ENCODE measurements around the gene MGAT5B. TPM values are rescaled to one million over a fixed set of nuclear protein-coding genes. Genes with fewer than 3 reads are reported as not detected.

The MGAT5B gene
- total RNA-seq, 5 donors from 2014 or later (not counting 1 experiment from before 2014, with no cell fraction given), result 0.15 to 2.4 (median 0.79) TPM

DNA sequence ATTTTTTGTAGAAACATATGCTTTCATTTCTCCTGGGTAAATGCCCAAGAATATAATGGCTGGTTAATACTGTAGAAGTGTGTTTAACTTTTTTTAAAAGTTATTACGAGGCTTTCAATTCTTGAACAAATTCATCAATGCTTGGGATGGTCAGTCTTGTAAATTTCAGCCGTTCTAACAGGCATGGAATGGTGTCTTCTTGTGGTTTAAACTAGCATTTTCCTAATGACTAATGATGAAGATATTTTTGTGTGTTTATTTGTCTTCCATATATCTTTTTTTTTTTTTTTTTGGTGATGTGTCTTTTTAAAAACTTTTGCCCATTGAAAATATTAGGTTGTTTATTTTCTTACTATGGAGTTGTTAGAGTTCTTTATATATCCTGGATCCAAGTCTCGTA is 67.1 kb downstream of the MGAT5B start:
- no peaks in the 10 kb centered on the region for H3K9me3 Mint-ChIP-seq
- H3K9me3 ChIP-seq, result no peaks in the 10 kb centered on the region
- no peaks in the 10 kb centered on the region for H3K4me1 ChIP-seq (ENCODE audit: control insufficient read depth in 1 of 2, extremely low read depth in 1 of 2, insufficient read depth in 2 of 2, low read length in 2 of 2)
- peaks cover 0 to 9% of the 10 kb centered on the region in 2 experiments for H3K27me3 ChIP-seq (replicated peaks in 1 of 2; ENCODE audit: control insufficient read depth in 2 of 2, extremely low read depth in 1 of 2, insufficient read depth in 2 of 2, low read length in 1 of 2)
- H3K36me3 ChIP-seq (ENCODE audit: control insufficient read depth in 2 of 2, extremely low read depth in 1 of 2, insufficient read depth in 1 of 2, low read length in 1 of 2), result no peaks in the 10 kb centered on the region
- DNase-seq (no peak), ATAC-seq (replicated peaks in 1 of 4) (no peak)
- WGBS (ENCODE audit: insufficient coverage), result 92% methylated on average over 2 of the region's 3 CpGs
- H3K4me3 Mint-ChIP-seq, result no peak overlapping the region
- H3K36me3 Mint-ChIP-seq, result no peaks in the 10 kb centered on the region
- H3K27ac Mint-ChIP-seq, result no peak overlapping the region
- no peaks in the 10 kb centered on the region for H3K27me3 Mint-ChIP-seq
- H3K4me1 Mint-ChIP-seq, result no peaks in the 10 kb centered on the region
- no peak overlapping the region for H3K27ac ChIP-seq (ENCODE audit: low read length)
- no peak overlapping the region for H3K4me3 ChIP-seq (ENCODE audit: control insufficient read depth in 1 of 2, extremely low read depth in 1 of 2, low read length in 1 of 2)
- POLR2A ChIA-PET, result no interaction called here
- CTCF ChIA-PET, result no interaction called here

DNA sequence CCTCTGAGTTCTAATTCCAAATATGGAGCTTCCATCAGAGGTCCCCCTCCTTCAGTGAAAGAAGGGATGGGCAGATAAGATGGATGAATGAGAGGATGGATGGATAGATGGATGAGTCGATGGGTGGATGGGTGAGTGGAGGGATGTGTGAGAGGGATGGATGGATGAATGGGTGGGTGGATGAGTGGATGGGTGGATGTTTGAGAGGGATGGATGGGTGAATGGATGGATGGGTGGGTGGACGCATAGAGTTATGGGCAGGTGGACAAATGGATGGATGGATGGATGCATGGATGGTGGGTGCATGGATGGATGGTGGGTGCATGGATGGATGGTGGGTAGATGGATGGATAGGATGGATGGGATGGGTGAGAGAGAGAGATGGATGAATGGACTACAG is 69.0 kb downstream of the MGAT5B start:
- H3K27me3 Mint-ChIP-seq, result no peaks in the 10 kb centered on the region
- no peaks in the 10 kb centered on the region for H3K9me3 ChIP-seq
- no peak overlapping the region for H3K4me3 ChIP-seq (ENCODE audit: control insufficient read depth in 1 of 2, extremely low read depth in 1 of 2, low read length in 1 of 2)
- H3K4me1 ChIP-seq (ENCODE audit: control insufficient read depth in 1 of 2, extremely low read depth in 1 of 2, insufficient read depth in 2 of 2, low read length in 2 of 2), result no peaks in the 10 kb centered on the region
- H3K27ac ChIP-seq (ENCODE audit: low read length), result no peak overlapping the region
- no peaks in the 10 kb centered on the region for H3K9me3 Mint-ChIP-seq
- no peaks in the 10 kb centered on the region for H3K4me1 Mint-ChIP-seq
- H3K36me3 ChIP-seq (ENCODE audit: control insufficient read depth in 2 of 2, extremely low read depth in 1 of 2, insufficient read depth in 1 of 2, low read length in 1 of 2), result no peaks in the 10 kb centered on the region
- H3K4me3 Mint-ChIP-seq, result no peak overlapping the region
- ChIA-PET POLR2A (no interaction called here), CTCF (no interaction called here)
- H3K27ac Mint-ChIP-seq, result no peak overlapping the region
- no peaks in the 10 kb centered on the region for H3K36me3 Mint-ChIP-seq
- DNase-seq (no peak), ATAC-seq (replicated peaks in 1 of 4) (no peak)
- 94% methylated on average over 2 of the region's 2 CpGs for WGBS (ENCODE audit: insufficient coverage)
- peaks cover 0 to 12% of the 10 kb centered on the region in 2 experiments for H3K27me3 ChIP-seq (replicated peaks in 1 of 2; ENCODE audit: control insufficient read depth in 2 of 2, extremely low read depth in 1 of 2, insufficient read depth in 2 of 2, low read length in 1 of 2)

DNA sequence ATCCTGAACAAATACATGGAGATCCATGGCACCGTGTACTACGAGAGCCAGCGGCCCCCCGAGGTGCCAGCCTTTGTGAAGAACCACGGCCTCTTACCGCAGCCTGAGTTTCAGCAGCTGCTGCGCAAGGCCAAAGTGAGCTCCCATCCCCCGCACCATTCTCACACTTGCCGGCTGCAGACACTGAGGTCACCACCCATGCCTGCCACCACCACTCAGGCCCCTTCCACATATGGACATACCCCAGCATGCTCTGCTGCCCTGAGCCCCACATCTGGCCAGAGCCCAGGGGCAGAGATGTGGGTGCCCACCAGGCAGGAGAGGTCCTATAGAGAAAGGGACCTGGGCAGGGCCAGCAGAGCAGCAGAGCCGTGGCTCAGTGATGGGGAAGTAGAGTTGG is 69.8 kb downstream of the MGAT5B start:
- Mint-ChIP-seq H3K36me3 (no peaks in the 10 kb centered on the region), H3K4me3 (no peak overlapping the region), H3K9me3 (no peaks in the 10 kb centered on the region), H3K4me1 (no peaks in the 10 kb centered on the region), H3K27ac (no peak overlapping the region), H3K27me3 (no peaks in the 10 kb centered on the region)
- peaks cover 0 to 10% of the 10 kb centered on the region in 2 experiments for H3K27me3 ChIP-seq (replicated peaks in 1 of 2; ENCODE audit: control insufficient read depth in 2 of 2, extremely low read depth in 1 of 2, insufficient read depth in 2 of 2, low read length in 1 of 2)
- H3K4me3 ChIP-seq (ENCODE audit: control insufficient read depth in 1 of 2, extremely low read depth in 1 of 2, low read length in 1 of 2), result no peak overlapping the region
- H3K36me3 ChIP-seq (ENCODE audit: control insufficient read depth in 2 of 2, extremely low read depth in 1 of 2, insufficient read depth in 1 of 2, low read length in 1 of 2), result no peaks in the 10 kb centered on the region
- ATAC-seq (replicated peaks in 1 of 4) (no peak), DNase-seq (no peak)
- ChIA-PET CTCF (no interaction called here), POLR2A (no interaction called here)
- 96% methylated on average over 9 of the region's 10 CpGs for WGBS (ENCODE audit: insufficient coverage)
- no peak overlapping the region for H3K27ac ChIP-seq (ENCODE audit: low read length)
- H3K4me1 ChIP-seq (ENCODE audit: control insufficient read depth in 1 of 2, extremely low read depth in 1 of 2, insufficient read depth in 2 of 2, low read length in 2 of 2), result no peaks in the 10 kb centered on the region
- H3K9me3 ChIP-seq, result no peaks in the 10 kb centered on the region

DNA sequence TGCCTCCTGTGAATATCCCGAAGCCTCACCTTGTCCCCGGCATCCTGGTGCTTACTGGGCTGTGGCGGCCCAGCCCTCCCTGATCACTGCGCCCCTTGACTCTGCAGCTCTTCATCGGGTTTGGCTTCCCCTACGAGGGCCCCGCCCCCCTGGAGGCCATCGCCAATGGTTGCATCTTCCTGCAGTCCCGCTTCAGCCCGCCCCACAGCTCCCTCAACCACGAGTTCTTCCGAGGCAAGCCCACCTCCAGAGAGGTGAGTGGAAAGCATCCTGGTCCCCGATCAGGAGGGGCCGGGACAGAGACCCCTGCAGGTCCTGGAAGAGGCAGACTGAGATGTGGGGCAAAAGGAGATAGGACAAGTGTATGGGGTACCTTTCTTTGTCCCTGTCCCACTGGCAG is 72.1 kb downstream of the MGAT5B start:
- Mint-ChIP-seq H3K27me3 (no peaks in the 10 kb centered on the region), H3K27ac (no peak overlapping the region), H3K4me3 (no peak overlapping the region), H3K4me1 (no peaks in the 10 kb centered on the region), H3K36me3 (no peaks in the 10 kb centered on the region), H3K9me3 (no peaks in the 10 kb centered on the region)
- ATAC-seq (replicated peaks in 1 of 4), result no peak
- H3K9me3 ChIP-seq, result no peaks in the 10 kb centered on the region
- CTCF ChIA-PET, result no interaction called here
- H3K36me3 ChIP-seq (ENCODE audit: control insufficient read depth in 2 of 2, extremely low read depth in 1 of 2, insufficient read depth in 1 of 2, low read length in 1 of 2), result no peaks in the 10 kb centered on the region
- H3K27me3 ChIP-seq (replicated peaks in 1 of 2; ENCODE audit: control insufficient read depth in 2 of 2, extremely low read depth in 1 of 2, insufficient read depth in 2 of 2, low read length in 1 of 2), result peaks cover 0 to 14% of the 10 kb centered on the region in 2 experiments
- WGBS (ENCODE audit: insufficient coverage), result 94% methylated on average over 2 of the region's 14 CpGs
- H3K4me3 ChIP-seq (ENCODE audit: control insufficient read depth in 1 of 2, extremely low read depth in 1 of 2, low read length in 1 of 2), result no peak overlapping the region
- no peak overlapping the region for H3K27ac ChIP-seq (ENCODE audit: low read length)
- no peaks in the 10 kb centered on the region for H3K4me1 ChIP-seq (ENCODE audit: control insufficient read depth in 1 of 2, extremely low read depth in 1 of 2, insufficient read depth in 2 of 2, low read length in 2 of 2)
- no peak for DNase-seq
- POLR2A ChIA-PET, result no interaction called here

DNA sequence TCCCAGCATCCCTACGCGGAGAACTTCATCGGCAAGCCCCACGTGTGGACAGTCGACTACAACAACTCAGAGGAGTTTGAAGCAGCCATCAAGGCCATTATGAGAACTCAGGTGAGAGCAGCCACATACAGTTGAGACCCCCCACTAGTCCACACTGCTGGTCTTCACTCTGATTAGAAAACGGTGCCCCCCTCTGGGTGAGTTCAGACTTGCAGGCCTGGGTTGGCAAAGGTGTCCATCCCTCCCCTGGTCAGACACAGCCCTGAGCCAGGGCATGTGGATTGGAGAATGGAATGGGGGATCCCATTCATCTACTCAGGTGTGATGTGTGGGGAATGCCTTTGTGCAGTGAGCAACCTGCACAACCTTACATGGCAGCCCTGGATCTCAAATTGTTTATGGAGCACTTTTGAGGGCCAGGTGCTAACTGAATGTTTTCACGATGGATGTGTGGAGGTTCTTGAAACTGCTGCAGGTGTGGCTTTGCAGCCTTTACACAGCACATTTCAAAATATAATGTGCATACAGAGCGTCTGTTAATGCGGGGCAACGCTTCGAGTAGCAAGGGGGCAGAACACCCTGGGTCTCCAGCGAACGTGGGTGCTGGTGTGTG is 72.6 kb downstream of the MGAT5B start:
- no peaks in the 10 kb centered on the region for H3K4me1 ChIP-seq (ENCODE audit: control insufficient read depth in 1 of 2, extremely low read depth in 1 of 2, insufficient read depth in 2 of 2, low read length in 2 of 2)
- H3K9me3 Mint-ChIP-seq, result no peaks in the 10 kb centered on the region
- H3K36me3 ChIP-seq (ENCODE audit: control insufficient read depth in 2 of 2, extremely low read depth in 1 of 2, insufficient read depth in 1 of 2, low read length in 1 of 2), result no peaks in the 10 kb centered on the region
- H3K27ac Mint-ChIP-seq, result no peak overlapping the region
- WGBS (ENCODE audit: insufficient coverage), result 100% methylated on average over 5 of the region's 13 CpGs
- H3K27ac ChIP-seq (ENCODE audit: low read length), result no peak overlapping the region
- ATAC-seq (replicated peaks in 1 of 4), result no peak
- H3K4me1 Mint-ChIP-seq, result no peaks in the 10 kb centered on the region
- ChIA-PET POLR2A (no interaction called here), CTCF (no interaction called here)
- DNase-seq, result no peak
- H3K27me3 ChIP-seq (replicated peaks in 1 of 2; ENCODE audit: control insufficient read depth in 2 of 2, extremely low read depth in 1 of 2, insufficient read depth in 2 of 2, low read length in 1 of 2), result peaks cover 0 to 14% of the 10 kb centered on the region in 2 experiments
- no peak overlapping the region for H3K4me3 Mint-ChIP-seq
- H3K4me3 ChIP-seq (ENCODE audit: control insufficient read depth in 1 of 2, extremely low read depth in 1 of 2, low read length in 1 of 2), result no peak overlapping the region
- no peaks in the 10 kb centered on the region for H3K9me3 ChIP-seq
- no peaks in the 10 kb centered on the region for H3K36me3 Mint-ChIP-seq
- H3K27me3 Mint-ChIP-seq, result no peaks in the 10 kb centered on the region

DNA sequence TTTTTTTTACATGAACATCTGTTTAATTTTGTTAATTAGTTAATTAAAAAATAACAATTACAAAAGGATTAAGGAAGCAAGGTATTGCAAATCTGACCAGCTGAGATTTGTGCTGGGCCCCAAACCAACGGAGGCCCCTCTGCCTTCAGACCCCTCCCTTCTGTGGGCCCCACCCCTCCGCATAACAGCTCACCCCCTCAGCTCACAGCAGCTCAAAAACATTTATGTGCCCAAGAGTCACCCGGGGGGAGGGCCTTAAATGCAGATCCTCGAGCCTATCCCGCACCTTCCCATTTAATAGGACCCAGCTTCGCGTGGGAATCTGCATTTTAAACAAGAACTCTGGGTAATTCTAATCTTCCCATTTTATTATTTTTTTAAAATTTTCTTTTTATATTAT is 75.0 kb downstream of the MGAT5B start:
- Histone ChIP-seq H3K4me1 (ENCODE audit: control insufficient read depth in 1 of 2, extremely low read depth in 1 of 2, insufficient read depth in 2 of 2, low read length in 2 of 2) (no peaks in the 10 kb centered on the region), H3K27ac (ENCODE audit: low read length) (no peak overlapping the region), H3K9me3 (no peaks in the 10 kb centered on the region), H3K36me3 (ENCODE audit: control insufficient read depth in 2 of 2, extremely low read depth in 1 of 2, insufficient read depth in 1 of 2, low read length in 1 of 2) (no peaks in the 10 kb centered on the region), H3K4me3 (ENCODE audit: control insufficient read depth in 1 of 2, extremely low read depth in 1 of 2, low read length in 1 of 2) (no peak overlapping the region), H3K27me3 (replicated peaks in 1 of 2; ENCODE audit: control insufficient read depth in 2 of 2, extremely low read depth in 1 of 2, insufficient read depth in 2 of 2, low read length in 1 of 2) (peaks cover 0 to 18% of the 10 kb centered on the region in 2 experiments)
- ATAC-seq (replicated peaks in 1 of 4) (no peak), DNase-seq (no peak)
- Mint-ChIP-seq H3K36me3 (no peaks in the 10 kb centered on the region), H3K27ac (no peak overlapping the region), H3K4me3 (no peak overlapping the region), H3K27me3 (no peaks in the 10 kb centered on the region), H3K9me3 (no peaks in the 10 kb centered on the region), H3K4me1 (no peaks in the 10 kb centered on the region)
- ChIA-PET CTCF (interaction anchor here (0.6 kb wide), 2 partner anchors 93 to 721 kb away, joined by 3 to 5 read pairs; no protein-coding TSS in a partner anchor), POLR2A (no interaction called here)
- WGBS (ENCODE audit: insufficient coverage), result 80% methylated on average over 1 of the region's 7 CpGs

DNA sequence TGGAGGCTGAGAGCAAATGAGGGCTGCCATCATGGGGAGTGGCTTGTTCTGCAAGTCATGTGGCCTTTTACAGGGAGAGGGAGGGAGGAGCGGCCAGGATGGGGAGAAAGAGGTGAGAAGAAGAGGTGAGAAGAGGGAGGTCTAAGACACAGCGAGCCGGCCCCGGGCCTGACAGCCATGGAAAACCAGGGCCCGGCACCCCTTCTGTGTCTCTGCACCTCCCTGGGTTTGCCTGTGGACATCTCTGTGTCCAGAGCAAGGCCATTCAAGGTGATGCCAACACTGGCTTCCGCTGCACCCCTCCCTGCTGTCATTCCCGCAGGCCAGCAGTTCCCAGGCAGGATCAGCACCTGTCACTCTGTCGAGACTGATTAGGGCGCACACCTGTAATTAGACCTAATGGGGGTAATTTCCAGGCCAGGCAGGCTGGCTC is 75.6 kb downstream of the MGAT5B start:
- no peaks in the 10 kb centered on the region for H3K4me1 Mint-ChIP-seq
- no peak overlapping the region for H3K4me3 ChIP-seq (ENCODE audit: control insufficient read depth in 1 of 2, extremely low read depth in 1 of 2, low read length in 1 of 2)
- no peak overlapping the region for H3K4me3 Mint-ChIP-seq
- H3K36me3 ChIP-seq (ENCODE audit: control insufficient read depth in 2 of 2, extremely low read depth in 1 of 2, insufficient read depth in 1 of 2, low read length in 1 of 2), result no peaks in the 10 kb centered on the region
- H3K27me3 Mint-ChIP-seq, result no peaks in the 10 kb centered on the region
- no peaks in the 10 kb centered on the region for H3K9me3 Mint-ChIP-seq
- ATAC-seq (replicated peaks in 1 of 4), result no peak
- no peaks in the 10 kb centered on the region for H3K36me3 Mint-ChIP-seq
- ChIA-PET CTCF (no interaction called here), POLR2A (no interaction called here)
- H3K9me3 ChIP-seq, result no peaks in the 10 kb centered on the region
- H3K4me1 ChIP-seq (ENCODE audit: control insufficient read depth in 1 of 2, extremely low read depth in 1 of 2, insufficient read depth in 2 of 2, low read length in 2 of 2), result no peaks in the 10 kb centered on the region
- H3K27me3 ChIP-seq (replicated peaks in 1 of 2; ENCODE audit: control insufficient read depth in 2 of 2, extremely low read depth in 1 of 2, insufficient read depth in 2 of 2, low read length in 1 of 2), result peaks cover 0 to 16% of the 10 kb centered on the region in 2 experiments
- no peak overlapping the region for H3K27ac Mint-ChIP-seq
- WGBS (ENCODE audit: insufficient coverage), result 93% methylated on average over 7 of the region's 9 CpGs
- no peak for DNase-seq
- no peak overlapping the region for H3K27ac ChIP-seq (ENCODE audit: low read length)

All from T-cell (primary cell).